Stomach (tissue), 9 donors: ENCODE measurements around the gene STYXL1. TPM values are rescaled to one million over a fixed set of nuclear protein-coding genes. Genes with fewer than 3 reads are reported as not detected.
A peak's percentile ranks its signal among the peaks of the same experiment; 100 is the strongest.
"Not testable (repeated sequence)": the region's sequence is repeated elsewhere in the genome, so short reads cannot be mapped to it uniquely, and the experiment has no call there.

Experiments used
- DNase-seq, 2 donors: peaks; one replicate each; pipeline versions ENCODE4 v3.0.0 to v3.0.0-alpha.2; 2013 to 2019
- H3K27ac ChIP-seq, 5 donors: fragments of 200-600 bp in 4 of 5; sonication (generic) in 4 of 5; one replicate each; pipeline ENCODE4 v1.5.1; 2013 to 2019; ENCODE audit warnings: mild to moderate bottlenecking in 1 of 5, moderate library complexity in 1 of 5
- H3K27me3 ChIP-seq, 3 donors: fragments of 200-600 bp; sonication (generic); one replicate each; pipeline ENCODE4 v1.5.1; 2017 to 2019; ENCODE audit warnings: mixed run types in 1 of 3
- H3K36me3 ChIP-seq, 4 donors: fragments of 200-600 bp; sonication (generic); 1 replicate in 3 of 4; 2 replicates in 1 of 4; pipeline ENCODE4 v1.5.1; 2016 to 2019
- H3K4me1 ChIP-seq, 4 donors: fragments of 200-600 bp; sonication (generic); one replicate each; pipeline ENCODE4 v1.5.1; 2016 to 2019
- H3K4me3 ChIP-seq, 4 donors: fragments of 200-600 bp; sonication (generic) in 3 of 4; one replicate each; pipeline ENCODE4 v1.5.1; 2016 to 2019; ENCODE audit warnings: mild to moderate bottlenecking in 1 of 4
- H3K9me3 ChIP-seq, 4 donors: fragments of 200-600 bp; sonication (generic); one replicate each; pipeline ENCODE4 v1.5.1; 2016 to 2019
- EP300 ChIP-seq: sonication (generic); formaldehyde crosslinking; IDR thresholded peaks from one replicate; pipeline ENCODE4 v1.6.1; 2017; ENCODE audit warnings: antibody characterized with exemption
- POLR2A ChIP-seq, 4 donors: fragments of 450-650 bp; IDR thresholded peaks; one replicate each; pipeline ENCODE4 v1.6.1; 2016; ENCODE audit warnings: antibody characterized with exemption in 4 of 4, control low read depth in 2 of 4, mild to moderate bottlenecking in 1 of 4, moderate library complexity in 1 of 4
- POLR2AphosphoS5 ChIP-seq, 3 donors: sonication (generic); formaldehyde crosslinking; IDR thresholded peaks; one replicate each; pipeline ENCODE4 v1.6.1; 2016; ENCODE audit warnings: antibody characterized with exemption in 3 of 3
- WGBS, 5 donors: extraction: QIAGEN DNeasy Blood & Tissue Kit in 3 of 5; methylation state at CpG; one replicate each; pipeline versions ENCODE4 v1.1.5 to v1.1.7; 2013 to 2018; 5-methylcytosine and 5-hydroxymethylcytosine counted together
- intact Hi-C: fragments of 100-400 bp; cut with DNase I; formaldehyde crosslinking; loops from one replicate; pipeline ENCODE4 v1.15.1; 2023; ENCODE audit warnings: low total_unique reads
- polyA plus RNA-seq, 3 donors: library from polyadenylated mRNA; stranded (reverse); fragments of 200-250 nt; gene quantifications; one replicate each; pipeline ENCODE4 v1.2.3, GENCODE V29; 2013
- total RNA-seq, 5 donors: library from RNA; depleted of rRNA; stranded (reverse); fragments of >200 nt; gene quantifications; one replicate each; pipeline versions ENCODE4 v1.1.0 to v1.2.3, GENCODE V29; 2014 to 2016
- TF ChIP-seq, protein P1 (sequence below), 7 experiments: fragments of 450-650 bp in 4 of 7; fragments of 200-600 bp in 3 of 7; sonication (generic) in 3 of 7; IDR thresholded peaks; one replicate each; pipeline ENCODE4 v1.5.1; 2016 to 2019; ENCODE audit warnings: antibody characterized with exemption in 7 of 7, control low read depth in 2 of 7, mild to moderate bottlenecking in 1 of 7
- donor health status: healthy with polysubstance abuse.
- donor health status: Bipolar disorder and iron deficiency.
- donor health status: healthy.

STYXL1 gene
- total and polyA plus RNA-seq, 8 donors = 12.3 to 58.1 (median 33.4) TPM

DNA sequence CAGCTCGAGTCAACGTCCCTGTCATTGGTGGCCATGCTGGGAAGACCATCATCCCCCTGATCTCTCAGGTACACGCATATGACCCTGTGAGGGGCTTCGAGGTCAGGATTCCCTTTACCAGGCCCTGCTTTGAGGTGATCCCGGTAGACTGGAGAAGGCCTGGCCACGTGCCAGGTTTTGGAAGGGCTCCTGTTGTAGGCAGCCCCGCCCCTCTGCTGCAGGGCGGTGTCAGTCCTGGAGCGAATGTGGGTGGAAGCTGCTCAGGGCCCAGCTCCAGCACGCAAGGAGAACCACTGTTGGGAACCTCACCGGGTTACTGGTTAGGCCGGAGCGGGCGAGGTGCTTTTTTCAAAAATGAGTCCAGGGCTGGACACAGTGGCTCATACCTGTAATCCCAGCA, 15.7 kb upstream of the STYXL1 start:
- DNase-seq = peak; percentile 85 to 86
- intact Hi-C loops = no loop called here
- TF ChIP-seq POLR2AphosphoS5 (IDR thresholded peaks at IDR 0.05) (peak in 1 of 3 donors; percentile 44), EP300 (no peak), POLR2A (IDR thresholded peaks at IDR 0.05) (no peak)
- TF ChIP-seq, protein P1, sequence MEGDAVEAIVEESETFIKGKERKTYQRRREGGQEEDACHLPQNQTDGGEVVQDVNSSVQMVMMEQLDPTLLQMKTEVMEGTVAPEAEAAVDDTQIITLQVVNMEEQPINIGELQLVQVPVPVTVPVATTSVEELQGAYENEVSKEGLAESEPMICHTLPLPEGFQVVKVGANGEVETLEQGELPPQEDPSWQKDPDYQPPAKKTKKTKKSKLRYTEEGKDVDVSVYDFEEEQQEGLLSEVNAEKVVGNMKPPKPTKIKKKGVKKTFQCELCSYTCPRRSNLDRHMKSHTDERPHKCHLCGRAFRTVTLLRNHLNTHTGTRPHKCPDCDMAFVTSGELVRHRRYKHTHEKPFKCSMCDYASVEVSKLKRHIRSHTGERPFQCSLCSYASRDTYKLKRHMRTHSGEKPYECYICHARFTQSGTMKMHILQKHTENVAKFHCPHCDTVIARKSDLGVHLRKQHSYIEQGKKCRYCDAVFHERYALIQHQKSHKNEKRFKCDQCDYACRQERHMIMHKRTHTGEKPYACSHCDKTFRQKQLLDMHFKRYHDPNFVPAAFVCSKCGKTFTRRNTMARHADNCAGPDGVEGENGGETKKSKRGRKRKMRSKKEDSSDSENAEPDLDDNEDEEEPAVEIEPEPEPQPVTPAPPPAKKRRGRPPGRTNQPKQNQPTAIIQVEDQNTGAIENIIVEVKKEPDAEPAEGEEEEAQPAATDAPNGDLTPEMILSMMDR (IDR thresholded peaks at IDR 0.05) = no peak
- no peak overlapping the region for H3K4me3 ChIP-seq
- no peaks in the 10 kb centered on the region for H3K9me3 ChIP-seq
- H3K27me3 ChIP-seq = no peaks in the 10 kb centered on the region
- H3K4me1 ChIP-seq = peaks cover 0 to 25% (median 15%) of the 10 kb centered on the region in 4 donors
- WGBS, 5 donors = 36 to 64% (median 42%) methylated on average over 7 to 14 of the region's 14 CpGs
- H3K27ac ChIP-seq = no peak overlapping the region
- H3K36me3 ChIP-seq = peaks cover 85 to 94% (median 93%) of the 10 kb centered on the region in 4 donors

DNA sequence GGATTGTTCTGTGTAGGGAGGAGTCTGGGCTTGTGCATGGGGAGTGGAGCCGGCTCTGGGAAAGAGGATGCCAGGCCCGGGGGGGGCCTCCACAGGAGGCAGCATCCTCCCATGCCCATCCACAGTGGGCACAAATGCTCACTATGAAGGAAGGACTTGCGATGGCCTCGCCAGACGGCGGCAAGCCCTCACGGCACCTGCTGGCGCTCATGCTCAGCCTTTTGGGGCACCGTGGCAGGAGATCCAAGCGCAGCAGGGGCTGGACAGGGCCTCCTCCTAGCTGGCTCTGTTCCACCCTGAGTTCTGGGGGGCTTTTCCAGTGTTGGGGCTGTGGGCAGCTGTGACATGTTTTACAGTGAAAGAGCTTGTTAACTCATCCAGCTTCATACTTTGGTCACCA, 15.3 kb upstream of the STYXL1 start:
- DNase-seq = no peak
- Histone ChIP-seq H3K4me3 (no peak overlapping the region), H3K27me3 (no peaks in the 10 kb centered on the region), H3K4me1 (peaks cover 0 to 25% (median 15%) of the 10 kb centered on the region in 4 donors), H3K36me3 (peaks cover 89 to 98% (median 97%) of the 10 kb centered on the region in 4 donors), H3K9me3 (no peaks in the 10 kb centered on the region), H3K27ac (no peak overlapping the region)
- 92 to 99% (median 96%) methylated on average over 9 to 10 of the region's 10 CpGs for WGBS, 5 donors
- TF ChIP-seq POLR2A (IDR thresholded peaks at IDR 0.05) (no peak), EP300 (no peak), POLR2AphosphoS5 (IDR thresholded peaks at IDR 0.05) (no peak)
- TF ChIP-seq, protein P1 (IDR thresholded peaks at IDR 0.05) = no peak
- intact Hi-C loops = no loop called here

DNA sequence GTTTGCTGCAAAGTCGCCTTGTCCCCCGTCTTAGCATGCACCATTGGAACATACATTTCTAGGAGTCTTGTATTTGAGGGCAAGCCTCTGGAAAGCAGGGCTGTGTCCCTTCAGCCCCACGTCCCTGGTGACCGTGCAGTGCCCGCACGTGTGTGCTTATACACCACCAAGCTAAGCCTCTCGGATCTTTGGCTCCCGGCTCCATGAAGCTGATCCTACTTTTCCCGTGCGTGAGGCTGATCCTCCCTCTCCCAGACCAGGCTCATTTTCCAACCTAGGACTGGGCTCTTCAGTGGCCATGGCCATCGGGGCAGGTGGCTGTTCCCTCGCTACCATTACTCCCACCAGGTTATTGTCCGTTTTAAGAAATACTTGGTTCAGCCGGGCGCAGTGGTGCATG, 14.5 kb upstream of the STYXL1 start:
- intact Hi-C loops = no loop called here
- H3K4me3 ChIP-seq = no peak overlapping the region
- DNase-seq = no peak
- H3K27ac ChIP-seq = no peak overlapping the region
- no peaks in the 10 kb centered on the region for H3K9me3 ChIP-seq
- 92 to 97% (median 95%) methylated on average over 13 to 15 of the region's 15 CpGs for WGBS, 5 donors
- peaks cover 5 to 32% (median 17%) of the 10 kb centered on the region in 4 donors for H3K4me1 ChIP-seq
- no peak for TF ChIP-seq POLR2A (IDR thresholded peaks at IDR 0.05)
- no peak for TF ChIP-seq POLR2AphosphoS5 (IDR thresholded peaks at IDR 0.05)
- no peak for TF ChIP-seq EP300
- TF ChIP-seq, protein P1 (IDR thresholded peaks at IDR 0.05) = no peak
- H3K27me3 ChIP-seq = no peaks in the 10 kb centered on the region
- H3K36me3 ChIP-seq = peaks cover 98 to 100% (median 100%) of the 10 kb centered on the region in 4 donors

DNA sequence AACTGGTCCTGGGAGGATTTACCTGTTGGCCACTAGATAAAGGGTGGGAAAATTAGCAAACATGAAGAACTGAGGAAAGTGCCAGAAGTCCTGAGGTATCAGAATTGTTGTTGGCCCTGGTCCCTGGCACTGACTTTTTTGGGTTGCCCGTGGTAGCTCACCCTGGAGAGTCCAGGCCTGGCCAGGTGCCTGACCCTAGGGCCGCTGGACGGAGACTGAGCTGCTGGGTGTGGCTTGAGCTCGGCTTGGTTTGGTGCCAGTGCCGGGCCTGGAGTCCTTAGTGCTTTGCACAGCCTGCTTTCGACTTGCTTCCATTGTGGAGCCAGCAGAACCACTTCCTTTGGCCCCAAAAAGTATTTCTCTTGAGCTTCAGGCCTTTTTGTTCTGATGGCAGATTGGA, 13.0 kb upstream of the STYXL1 start:
- WGBS, 5 donors = 17 to 52% (median 37%) methylated on average over 5 to 6 of the region's 6 CpGs
- intact Hi-C loops = no loop called here
- H3K36me3 ChIP-seq = peaks cover 88 to 100% (median 98%) of the 10 kb centered on the region in 4 donors
- H3K27ac ChIP-seq = peak overlapping the region in 3 of 5 donors; percentile 20 to 29 (median 20)
- H3K4me3 ChIP-seq = no peak overlapping the region
- TF ChIP-seq, protein P1 (IDR thresholded peaks at IDR 0.05) = no peak
- TF ChIP-seq POLR2AphosphoS5 (IDR thresholded peaks at IDR 0.05) = no peak
- no peak for TF ChIP-seq EP300
- TF ChIP-seq POLR2A (IDR thresholded peaks at IDR 0.05) = no peak
- peak in 1 of 2 donors; percentile 88 for DNase-seq
- no peaks in the 10 kb centered on the region for H3K9me3 ChIP-seq
- H3K4me1 ChIP-seq = peaks cover 6 to 38% (median 21%) of the 10 kb centered on the region in 4 donors
- no peaks in the 10 kb centered on the region for H3K27me3 ChIP-seq

DNA sequence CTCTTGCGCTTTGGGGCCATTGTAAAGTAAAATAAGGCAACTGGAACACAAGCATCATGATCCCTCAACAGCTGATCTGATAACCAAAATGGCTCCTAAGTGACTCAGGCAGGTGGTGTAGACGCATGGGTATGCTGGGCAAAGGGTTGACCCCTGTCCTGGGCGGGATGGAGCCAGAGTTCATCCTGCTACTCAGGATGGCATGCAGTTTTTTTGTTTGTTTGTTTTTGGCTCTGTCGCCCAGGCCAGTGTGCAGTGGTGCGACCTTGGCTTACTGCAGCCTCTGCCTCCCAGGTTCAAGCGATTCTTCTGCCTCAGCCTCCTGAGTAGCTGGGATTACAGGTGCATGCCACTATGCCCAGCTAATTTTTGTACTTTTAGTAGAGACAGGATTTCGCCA, 10.9 kb upstream of the STYXL1 start:
- DNase-seq, intact Hi-C loops, H3K27me3 ChIP-seq, H3K27ac ChIP-seq, H3K9me3 ChIP-seq, H3K4me3 ChIP-seq: not testable (repeated sequence)
- 93 to 96% (median 94%) methylated on average over 5 to 7 of the region's 7 CpGs for WGBS, 5 donors
- Histone ChIP-seq H3K4me1 (peaks cover 11 to 41% (median 25%) of the 10 kb centered on the region in 4 donors), H3K36me3 (peaks cover 73 to 99% (median 96%) of the 10 kb centered on the region in 4 donors)
